ENCODE data around the gene TTN.

DNA sequence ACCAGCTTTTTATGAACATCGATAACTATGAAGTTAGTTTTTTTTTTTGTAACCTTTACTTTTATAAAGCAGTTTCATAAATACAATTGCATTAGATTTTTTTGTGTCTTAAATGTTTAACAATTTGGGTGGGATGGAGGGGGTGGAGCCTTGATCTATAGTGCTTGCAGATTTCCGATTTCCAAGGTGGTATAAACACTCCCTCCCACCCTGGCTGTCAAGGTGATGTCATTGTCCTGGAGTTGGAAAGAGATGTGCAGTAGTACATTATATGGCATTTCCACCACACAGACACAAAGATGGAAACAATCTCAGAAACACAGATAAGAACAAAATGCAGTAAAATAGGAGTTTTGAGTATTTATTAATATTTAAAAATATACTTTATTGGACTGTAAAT is 114.4 kb downstream of the TTN start:
- TF ChIP-seq CTCF (IDR thresholded peaks at IDR 0.05; ENCODE audit: low read depth, low read length, missing input control) (no peak), ATF3 (IDR thresholded peaks at IDR 0.05) (no peak), TAF1 (conservative IDR thresholded peaks at IDR 0.05) (no peak), RAD21 (IDR thresholded peaks at IDR 0.05) (no peak), HNF4A (conservative IDR thresholded peaks at IDR 0.05) (no peak), YY1 (IDR thresholded peaks at IDR 0.05) (no peak), REST (IDR thresholded peaks at IDR 0.05) (no peak), HNF4G (IDR thresholded peaks at IDR 0.05) (no peak), SP1 (IDR thresholded peaks at IDR 0.05) (no peak), JUND (IDR thresholded peaks at IDR 0.05) (no peak), NR2F2 (IDR thresholded peaks at IDR 0.05) (no peak)
- TF ChIP-seq, protein P1, sequence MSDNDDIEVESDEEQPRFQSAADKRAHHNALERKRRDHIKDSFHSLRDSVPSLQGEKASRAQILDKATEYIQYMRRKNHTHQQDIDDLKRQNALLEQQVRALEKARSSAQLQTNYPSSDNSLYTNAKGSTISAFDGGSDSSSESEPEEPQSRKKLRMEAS (IDR thresholded peaks at IDR 0.05) = no peak

All from liver (tissue), 3 donors.